GM12878 (cell line): Measurements from ENCODE around the gene MRNIP. TPM values are rescaled to one million over a fixed set of nuclear protein-coding genes. Genes with fewer than 3 reads are reported as not detected.

Experiments
- ATAC-seq: fragments of 200-7000 bp; cut with Tn5 transposase; 3 replicates; pipeline ENCODE4 v1.9.1; 2020; ENCODE audit warnings: mild to moderate bottlenecking, moderate library complexity
- BruUV-seq: library from RNA; stranded (reverse); fragments of 400-500 nt; replicated peaks from 2 replicates; lab custom pipeline; 2021; lab: Mats Ljungman, UMichigan
- CTCF ChIA-PET: fragments of 300-600 bp; sonication (Branson Sonifier 250); formaldehyde crosslinking; extraction: SDS; loops from one replicate; lab custom pipeline; 2021; ENCODE audit warnings: inconsistent platforms; lab: Yijun Ruan, JAX
- POLR2A ChIA-PET: fragments of 350-600 bp; formaldehyde crosslinking; extraction: SDS; loops from one replicate; lab custom pipeline; 2021; ENCODE audit warnings: inconsistent platforms; lab: Charles Lee
- RAD21 ChIA-PET: fragments of 300-600 bp; sonication (Branson Sonifier 250); formaldehyde crosslinking; loops from one replicate; lab custom pipeline; 2023; ENCODE audit warnings: antibody characterized with exemption; ENCODE audit not compliant: unreplicated experiment; lab: Charles Lee
- SMC1A ChIA-PET: fragments of 300-600 bp; sonication (Branson Sonifier 250); formaldehyde crosslinking; loops from one replicate; lab custom pipeline; 2023; ENCODE audit not compliant: unreplicated experiment, uncharacterized antibody; lab: Charles Lee
- DNase-seq: peaks from one replicate; pipeline ENCODE4 v3.0.0-alpha.2; 2011; ENCODE audit warnings: low read depth, low spot score
- FAIRE-seq: peaks from 3 replicates; lab custom pipeline; 2011; peaks lifted over from hg19 to GRCh38; lab: Jason Lieb, UNC
- H2AFZ ChIP-seq: 2 replicates; pipeline ENCODE4 v1.6.0; 2011; ENCODE audit warnings: low read depth, low read length, control low read depth; ENCODE audit not compliant: control insufficient read depth
- H3K27ac ChIP-seq: 2 replicates; pipeline ENCODE4 v1.5.1; 2011; ENCODE audit warnings: control low read depth; ENCODE audit not compliant: control insufficient read depth, insufficient read depth
- H3K27me3 ChIP-seq, 2 experiments: replicated peaks in 1 of 2; 2 replicates each; pipeline versions ENCODE4 v1.6.0 to v1.6.1; 2011; ENCODE audit warnings: low read length in 1 of 2; ENCODE audit not compliant: control insufficient read depth in 2 of 2, insufficient read depth in 2 of 2
- H3K36me3 ChIP-seq, 2 experiments: 2 replicates each; pipeline ENCODE4 v1.5.1; 2011; ENCODE audit warnings: low read length in 1 of 2; ENCODE audit not compliant: control insufficient read depth in 2 of 2, insufficient read depth in 2 of 2
- H3K4me1 ChIP-seq: 2 replicates; pipeline ENCODE4 v1.6.1; 2011; ENCODE audit warnings: mild to moderate bottlenecking, low read length, moderate library complexity, mixed read lengths; ENCODE audit not compliant: control insufficient read depth, insufficient read depth
- H3K4me2 ChIP-seq: 2 replicates; pipeline ENCODE4 v1.6.0; 2011; ENCODE audit warnings: control low read depth; ENCODE audit not compliant: control insufficient read depth, insufficient read depth
- H3K4me3 ChIP-seq: fragments of 200-600 bp; sonication (generic); 2 replicates; pipeline ENCODE4 v1.5.1; 2016
- H3K79me2 ChIP-seq: 2 replicates; pipeline ENCODE4 v1.6.0; 2011; ENCODE audit warnings: low read length; ENCODE audit not compliant: control insufficient read depth, insufficient read depth
- H3K9ac ChIP-seq: 2 replicates; pipeline ENCODE4 v1.8.0; 2011; ENCODE audit warnings: low read length, control low read depth, mixed read lengths; ENCODE audit not compliant: control insufficient read depth, insufficient read depth
- H3K9me3 ChIP-seq: replicated peaks from 3 replicates; pipeline ENCODE4 v1.5.1; 2011; ENCODE audit warnings: mild to moderate bottlenecking, low read length; ENCODE audit not compliant: control insufficient read depth, insufficient read depth
- H4K20me1 ChIP-seq: 2 replicates; pipeline ENCODE4 v1.6.0; 2011; ENCODE audit not compliant: control insufficient read depth, insufficient read depth
- ATF7 ChIP-seq: fragments of 450-650 bp; IDR thresholded peaks from 2 replicates; pipeline ENCODE4 v1.6.1; 2016; ENCODE audit warnings: low read depth, mild to moderate bottlenecking
- CBX3 ChIP-seq: fragments of 200-600 bp; sonication (generic); IDR thresholded peaks from 2 replicates; pipeline ENCODE4 v1.6.1; 2016; ENCODE audit warnings: low read depth, borderline replicate concordance
- CREB1 ChIP-seq: IDR thresholded peaks from 2 replicates; pipeline ENCODE4 v1.6.1; 2012; ENCODE audit warnings: low read depth, mild to moderate bottlenecking, inconsistent platforms
- E4F1 ChIP-seq: fragments of 450-650 bp; IDR thresholded peaks from 2 replicates; pipeline ENCODE4 v1.6.1; 2018; ENCODE audit warnings: borderline replicate concordance, mild to moderate bottlenecking; ENCODE audit not compliant: partially characterized antibody
- IRF4 ChIP-seq: IDR thresholded peaks from 2 replicates; pipeline ENCODE4 v1.6.1; 2011; ENCODE audit warnings: low read depth, low read length
- KAT2A ChIP-seq: conservative IDR thresholded peaks from 2 replicates; pipeline ENCODE4 v1.6.1; 2011; ENCODE audit warnings: low read depth, low read length; ENCODE audit not compliant: control insufficient read depth
- MTA2 ChIP-seq: fragments of 450-650 bp; IDR thresholded peaks from 2 replicates; pipeline ENCODE4 v1.6.1; 2016; ENCODE audit warnings: low read depth, mild to moderate bottlenecking, moderate library complexity
- SKIL ChIP-seq: fragments of 450-650 bp; IDR thresholded peaks from 2 replicates; pipeline ENCODE4 v1.6.1; 2017; ENCODE audit warnings: mild to moderate bottlenecking, low read depth, inconsistent platforms; ENCODE audit not compliant: poor library complexity, severe bottlenecking
- ZZZ3 ChIP-seq: IDR thresholded peaks from 2 replicates; pipeline ENCODE4 v1.6.1; 2011; ENCODE audit warnings: low read depth; ENCODE audit not compliant: control insufficient read depth, insufficient read length
- WGBS: methylation state at CpG from one replicate; pipeline ENCODE4 v1.1.6; 2016; ENCODE audit warnings: low lambda C conversion rate; ENCODE audit not compliant: insufficient replicate concordance, insufficient coverage; ENCODE audit errors: missing lambda C conversion rate; 5-methylcytosine and 5-hydroxymethylcytosine counted together
- in situ Hi-C: fragments of 300-500 bp; cut with MboI; formaldehyde crosslinking; loops from 9 replicates; pipeline ENCODE4 v1.14.3; 2018; ENCODE audit warnings: mixed read lengths
- intact Hi-C: fragments of 100-400 bp; cut with micrococcal nuclease; formaldehyde crosslinking; loops from one replicate; pipeline ENCODE4 v1.14.2; 2022; ENCODE audit not compliant: unreplicated experiment
- polyA plus RNA-seq, 11 experiments: library from polyadenylated mRNA; depleted of rRNA in 4 of 11; unstranded in 6 of 11; stranded (reverse) in 5 of 11; fragments of >200 nt; fragmentation: Nextera tagmentation in 4 of 11; fragmentation: Illumina TruSeq in 1 of 11; extraction: Ambion mirVana in 4 of 11; extraction: Trizol in 1 of 11; gene quantifications; 1 replicate in 1 of 11; 2 replicates in 10 of 11; pipeline versions ENCODE4 v1.2.1 to v1.2.3, GENCODE V29; 2011 to 2016; ENCODE audit warnings: inconsistent platforms in 2 of 11, missing spikeins in 2 of 11, low read depth in 1 of 11
- total RNA-seq, 4 experiments: library from RNA; depleted of rRNA in 3 of 4; stranded (reverse); fragments of >200 nt in 3 of 4; fragmentation: Illumina TruSeq in 1 of 4; extraction: Trizol in 1 of 4; gene quantifications; 2 replicates each; pipeline versions ENCODE4 v1.2.1 to v1.2.3, GENCODE V29; 2013 to 2021
- TF ChIP-seq, protein P1 (sequence below): IDR thresholded peaks from 2 replicates; pipeline ENCODE4 v1.6.1; 2012; ENCODE audit warnings: mild to moderate bottlenecking, low read depth, low read length

MRNIP gene
- total and polyA plus RNA-seq, 10 of the 15 experiments (the other 5 are each of a cell fraction or from before 2014, with no cell fraction given): 2.4 to 30.4 (median 13.1) TPM

GRCh38 chr5:179889885-179890284 is 31.3 kb upstream of the MRNIP start:
- CTCF ChIA-PET: no interaction called here
- no TSS peak for BruUV-seq
- H3K9me3 ChIP-seq: no peaks in the 10 kb centered on the region; the same call in 2 of the 3 replicates
- no peaks in the 10 kb centered on the region for H3K4me1 ChIP-seq
- H3K27ac ChIP-seq: no peak overlapping the region
- RAD21 ChIA-PET: no interaction called here
- TF ChIP-seq KAT2A (no peak), SKIL (no peak), E4F1 (no peak), CREB1 (no peak), IRF4 (no peak), ATF7 (no peak), MTA2 (no peak), ZZZ3 (no peak), CBX3 (no peak)
- TF ChIP-seq, protein P1, sequence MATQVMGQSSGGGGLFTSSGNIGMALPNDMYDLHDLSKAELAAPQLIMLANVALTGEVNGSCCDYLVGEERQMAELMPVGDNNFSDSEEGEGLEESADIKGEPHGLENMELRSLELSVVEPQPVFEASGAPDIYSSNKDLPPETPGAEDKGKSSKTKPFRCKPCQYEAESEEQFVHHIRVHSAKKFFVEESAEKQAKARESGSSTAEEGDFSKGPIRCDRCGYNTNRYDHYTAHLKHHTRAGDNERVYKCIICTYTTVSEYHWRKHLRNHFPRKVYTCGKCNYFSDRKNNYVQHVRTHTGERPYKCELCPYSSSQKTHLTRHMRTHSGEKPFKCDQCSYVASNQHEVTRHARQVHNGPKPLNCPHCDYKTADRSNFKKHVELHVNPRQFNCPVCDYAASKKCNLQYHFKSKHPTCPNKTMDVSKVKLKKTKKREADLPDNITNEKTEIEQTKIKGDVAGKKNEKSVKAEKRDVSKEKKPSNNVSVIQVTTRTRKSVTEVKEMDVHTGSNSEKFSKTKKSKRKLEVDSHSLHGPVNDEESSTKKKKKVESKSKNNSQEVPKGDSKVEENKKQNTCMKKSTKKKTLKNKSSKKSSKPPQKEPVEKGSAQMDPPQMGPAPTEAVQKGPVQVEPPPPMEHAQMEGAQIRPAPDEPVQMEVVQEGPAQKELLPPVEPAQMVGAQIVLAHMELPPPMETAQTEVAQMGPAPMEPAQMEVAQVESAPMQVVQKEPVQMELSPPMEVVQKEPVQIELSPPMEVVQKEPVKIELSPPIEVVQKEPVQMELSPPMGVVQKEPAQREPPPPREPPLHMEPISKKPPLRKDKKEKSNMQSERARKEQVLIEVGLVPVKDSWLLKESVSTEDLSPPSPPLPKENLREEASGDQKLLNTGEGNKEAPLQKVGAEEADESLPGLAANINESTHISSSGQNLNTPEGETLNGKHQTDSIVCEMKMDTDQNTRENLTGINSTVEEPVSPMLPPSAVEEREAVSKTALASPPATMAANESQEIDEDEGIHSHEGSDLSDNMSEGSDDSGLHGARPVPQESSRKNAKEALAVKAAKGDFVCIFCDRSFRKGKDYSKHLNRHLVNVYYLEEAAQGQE: no peak
- FAIRE-seq: no peak
- in situ Hi-C loops: no loop called here
- SMC1A ChIA-PET: no interaction called here
- POLR2A ChIA-PET: no interaction called here
- no peak overlapping the region for H3K4me3 ChIP-seq
- H4K20me1 ChIP-seq: no peaks in the 10 kb centered on the region
- no peak overlapping the region for H3K9ac ChIP-seq
- intact Hi-C loops: no loop called here
- no peaks in the 10 kb centered on the region for H3K79me2 ChIP-seq
- peaks cover 15 to 41% of the 10 kb centered on the region in 2 experiments for H3K36me3 ChIP-seq
- ATAC-seq: no peak
- H3K4me2 ChIP-seq: no peak overlapping the region
- H2AFZ ChIP-seq: no peak overlapping the region
- H3K27me3 ChIP-seq: no peaks in the 10 kb centered on the region
- no peak for DNase-seq
- over 99% methylated on average over 11 of the region's 13 CpGs for WGBS
